Activated naive CD4-positive, alpha-beta T cell treated with anti-CD3 and anti-CD28 coated beads, Interleukin-2, amount 50 U/mL, for 16 hours (primary cell): ENCODE results near the gene MRM1.
A peak's percentile ranks its signal among the peaks of the same experiment; 100 is the strongest.
"Not testable (repeated sequence)": the region's sequence is repeated elsewhere in the genome, so short reads cannot be mapped to it uniquely, and the experiment has no call there.

Source experiments
- DNase-seq: peaks from one replicate; pipeline ENCODE4 v3.0.0-alpha.2; 2020

MRM1 gene

DNA sequence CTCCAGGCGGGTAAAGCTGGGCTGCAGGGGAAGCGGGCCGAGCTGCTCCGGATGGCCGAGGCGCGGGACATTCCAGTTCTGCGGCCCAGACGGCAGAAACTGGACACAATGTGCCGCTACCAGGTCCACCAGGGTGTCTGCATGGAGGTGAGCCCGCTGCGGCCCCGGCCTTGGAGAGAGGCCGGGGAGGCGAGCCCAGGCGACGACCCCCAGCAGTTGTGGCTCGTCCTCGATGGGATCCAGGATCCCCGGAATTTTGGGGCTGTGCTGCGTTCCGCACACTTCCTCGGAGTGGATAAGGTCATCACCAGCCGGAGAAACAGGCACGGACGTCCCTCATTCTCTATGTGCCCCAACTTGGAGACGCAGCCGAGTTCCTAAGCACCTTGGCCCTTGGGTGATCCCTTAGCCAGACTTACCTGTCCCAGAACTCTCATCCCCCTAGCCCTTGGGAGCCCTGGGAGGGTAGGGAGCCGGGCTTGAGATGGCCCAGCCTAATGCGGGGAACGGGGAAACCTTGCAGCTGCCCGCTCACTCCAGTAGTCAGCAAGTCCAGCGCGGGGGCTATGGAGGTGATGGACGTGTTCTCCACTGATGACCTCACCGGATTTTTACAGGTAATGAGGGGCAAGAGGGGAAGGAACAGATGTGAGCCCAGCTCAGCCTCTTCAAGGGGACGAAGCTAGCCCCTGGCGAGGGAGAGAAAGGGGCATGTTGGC is 806 bp downstream of the MRM1 start:
- no peak for DNase-seq

DNA sequence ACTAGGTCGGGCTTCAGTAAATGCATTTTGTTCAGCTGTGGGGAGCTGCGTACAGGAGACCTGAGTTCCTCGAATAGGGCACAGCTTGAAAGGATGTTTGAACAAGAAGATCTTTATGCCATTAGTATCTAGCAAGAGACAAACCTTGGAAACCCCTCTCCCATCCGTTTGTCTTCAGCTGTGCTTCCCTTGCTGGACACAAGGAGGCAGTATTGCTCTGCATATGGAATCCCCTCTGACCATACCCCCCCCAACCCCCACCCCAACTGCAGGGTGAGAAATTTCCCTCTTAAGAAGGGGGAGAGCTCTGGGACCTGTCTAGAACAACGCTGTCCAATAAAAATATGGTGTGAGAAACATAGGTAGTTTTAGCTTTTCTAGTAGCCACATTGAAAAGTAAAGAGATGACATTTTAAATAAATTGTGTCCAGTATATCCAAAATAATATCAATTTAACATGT is 1.6 kb downstream of the MRM1 start:
- DNase-seq = peak; percentile 71

DNA sequence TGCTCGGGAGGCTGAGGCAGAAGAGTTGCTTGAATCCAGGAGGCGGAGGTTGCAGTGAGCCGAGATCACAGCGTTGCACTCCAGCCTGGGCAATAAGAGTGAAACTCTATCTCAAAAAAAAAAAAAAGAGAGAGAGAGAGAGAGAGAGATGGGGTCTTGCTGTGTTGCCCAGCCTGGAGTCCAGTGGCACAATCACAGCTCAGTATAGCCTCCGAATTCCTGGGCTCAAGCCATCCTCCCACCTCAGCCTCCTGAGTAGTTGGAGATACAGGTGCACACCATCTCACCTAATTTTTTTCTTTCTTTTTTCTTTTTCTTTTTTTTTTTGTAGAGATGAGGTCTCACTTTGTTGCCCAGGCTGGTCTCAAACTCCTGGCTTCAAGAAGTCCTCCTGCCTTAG is 3.6 kb downstream of the MRM1 start:
- DNase-seq = not testable (repeated sequence)

GRCh38 chr17:36608280-36608679 is 6.9 kb downstream of the MRM1 start:
- DNase-seq = no peak

- DNase-seq = no peak
Measured at GRCh38 chr17:36608794-36609497, 7.6 kb downstream of the MRM1 start.

DNA sequence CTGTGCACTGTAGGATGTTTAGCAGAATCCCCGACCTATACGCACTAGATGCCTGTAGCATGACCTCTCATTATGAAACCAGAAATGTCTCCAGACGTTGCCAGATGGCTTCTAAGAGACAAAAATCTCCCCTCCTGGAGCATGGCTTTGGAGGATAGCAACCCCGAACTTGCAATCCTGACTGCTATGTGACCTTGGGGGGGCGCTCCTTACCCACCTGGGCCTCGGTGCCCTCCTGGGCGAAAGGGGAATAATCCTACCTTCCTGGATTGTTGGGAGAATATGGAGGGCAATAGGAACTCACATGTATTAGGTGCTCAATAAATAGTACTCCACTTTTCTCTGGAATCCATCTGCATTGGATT is 8.1 kb downstream of the MRM1 start:
- no peak for DNase-seq

DNA sequence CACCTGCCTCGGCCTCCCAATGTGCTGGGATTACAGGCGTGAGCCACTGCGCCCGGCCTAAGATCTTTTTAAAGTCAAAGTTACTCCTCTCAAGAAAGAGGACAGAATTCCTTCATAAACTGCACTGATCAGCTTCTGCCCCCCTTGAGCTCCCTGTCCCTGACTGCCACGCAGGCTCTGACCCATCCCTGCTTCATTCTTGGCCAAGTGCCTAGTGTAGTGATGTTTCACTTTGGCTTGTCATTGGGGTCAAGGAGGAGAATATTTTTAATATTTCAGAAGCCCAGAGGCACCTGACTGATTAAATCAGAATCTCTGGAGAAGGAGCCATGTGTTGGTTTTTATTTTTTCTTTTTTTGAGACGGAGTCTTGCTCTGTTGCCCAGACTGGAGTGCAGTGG is 9.1 kb downstream of the MRM1 start:
- DNase-seq = no peak

GRCh38 chr17:36611345-36612072 is 10.1 kb downstream of the MRM1 start:
- DNase-seq = no peak

DNA sequence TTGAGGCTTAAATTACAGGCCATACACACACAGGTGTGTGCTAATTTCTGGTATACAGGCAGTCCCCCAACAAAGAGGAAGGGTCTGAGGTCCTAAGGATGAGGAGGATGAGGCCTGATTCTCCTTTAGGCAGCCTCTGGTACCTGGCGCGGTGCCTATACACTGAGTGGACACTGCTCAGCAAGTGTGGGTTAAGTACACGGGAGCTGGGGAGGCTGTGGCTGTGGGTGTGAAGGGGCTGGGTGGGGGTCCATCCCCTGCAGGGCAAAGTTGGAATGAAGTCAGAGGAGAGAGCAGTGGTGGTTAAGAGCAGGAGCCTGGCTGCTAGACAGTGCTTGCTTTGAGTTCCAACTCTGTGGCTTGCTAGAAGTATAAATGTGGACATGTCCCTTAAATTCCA is 10.9 kb downstream of the MRM1 start:
- DNase-seq = no peak

GRCh38 chr17:36613155-36613554 is 11.8 kb downstream of the MRM1 start:
- no peak for DNase-seq

DNA sequence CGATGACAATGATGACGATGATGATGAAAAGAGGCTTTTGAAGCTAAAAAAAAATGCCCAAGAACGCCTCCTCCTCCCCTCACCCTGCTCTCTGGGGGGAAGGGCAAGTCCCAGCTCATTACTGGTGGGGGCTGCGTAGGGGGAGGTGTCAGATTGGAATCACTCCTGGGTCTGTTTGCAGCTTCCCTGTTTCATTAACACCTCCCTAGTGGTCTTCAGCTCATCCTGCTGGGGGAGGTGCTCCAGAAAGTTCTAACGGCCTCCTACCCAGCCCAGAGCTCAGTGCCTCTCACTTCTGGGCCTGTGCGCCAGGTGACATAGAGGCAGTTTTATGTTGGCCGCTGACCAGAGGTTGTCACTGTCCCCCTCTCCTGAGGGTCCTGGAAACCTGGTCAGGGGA is 12.7 kb downstream of the MRM1 start:
- no peak for DNase-seq

GRCh38 chr17:36614933-36615332 is 13.6 kb downstream of the MRM1 start:
- no peak for DNase-seq

GRCh38 chr17:36616061-36617029 is 15.0 kb downstream of the MRM1 start:
- no peak for DNase-seq

- no peak for DNase-seq
Measured at GRCh38 chr17:36617773-36618172, 16.4 kb downstream of the MRM1 start.

- no peak for DNase-seq
Measured at GRCh38 chr17:36623281-36623680, 21.9 kb downstream of the MRM1 start.

DNA sequence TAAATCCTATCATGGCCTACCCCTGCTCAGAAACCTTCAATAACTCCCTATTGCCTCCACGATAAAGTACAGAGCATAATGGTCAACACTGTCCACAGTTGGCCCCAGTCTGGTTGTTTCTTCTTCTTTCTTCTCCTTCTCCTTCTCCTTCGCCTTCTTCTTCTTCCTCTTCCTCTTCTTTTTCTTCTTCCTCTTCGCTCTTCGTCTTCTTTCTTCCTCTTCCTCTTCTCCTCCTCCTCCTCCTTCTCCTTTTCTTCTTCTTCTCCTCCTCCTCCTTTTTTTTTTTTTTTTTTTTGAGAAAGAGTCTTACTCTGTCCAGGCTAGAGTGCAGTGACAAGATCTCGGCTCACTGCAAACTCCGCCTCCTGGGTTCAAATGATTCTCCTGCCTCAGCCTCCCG is 23.8 kb downstream of the MRM1 start:
- DNase-seq = no peak

- no peak for DNase-seq
Measured at GRCh38 chr17:36627101-36627500, 25.7 kb downstream of the MRM1 start.

DNA sequence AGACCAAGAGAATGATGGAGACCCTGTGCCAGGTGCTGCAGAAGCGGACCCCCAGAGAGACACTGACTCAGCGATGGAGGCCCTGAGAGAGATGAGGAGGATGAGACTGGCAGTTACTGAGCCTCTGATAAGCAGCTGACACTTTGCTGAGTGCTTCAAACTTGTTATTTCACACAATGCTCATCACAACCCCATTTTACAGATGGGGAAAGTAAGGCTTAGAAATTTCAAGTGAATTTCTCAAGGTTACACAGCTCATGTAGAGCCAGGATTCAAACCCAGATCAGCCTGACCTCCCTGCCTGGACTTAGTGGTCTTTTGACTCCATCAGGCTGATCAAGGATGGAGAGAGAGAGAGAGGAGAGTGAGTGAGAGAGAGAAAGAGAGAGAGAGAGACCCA is 27.2 kb downstream of the MRM1 start:
- DNase-seq = no peak

DNA sequence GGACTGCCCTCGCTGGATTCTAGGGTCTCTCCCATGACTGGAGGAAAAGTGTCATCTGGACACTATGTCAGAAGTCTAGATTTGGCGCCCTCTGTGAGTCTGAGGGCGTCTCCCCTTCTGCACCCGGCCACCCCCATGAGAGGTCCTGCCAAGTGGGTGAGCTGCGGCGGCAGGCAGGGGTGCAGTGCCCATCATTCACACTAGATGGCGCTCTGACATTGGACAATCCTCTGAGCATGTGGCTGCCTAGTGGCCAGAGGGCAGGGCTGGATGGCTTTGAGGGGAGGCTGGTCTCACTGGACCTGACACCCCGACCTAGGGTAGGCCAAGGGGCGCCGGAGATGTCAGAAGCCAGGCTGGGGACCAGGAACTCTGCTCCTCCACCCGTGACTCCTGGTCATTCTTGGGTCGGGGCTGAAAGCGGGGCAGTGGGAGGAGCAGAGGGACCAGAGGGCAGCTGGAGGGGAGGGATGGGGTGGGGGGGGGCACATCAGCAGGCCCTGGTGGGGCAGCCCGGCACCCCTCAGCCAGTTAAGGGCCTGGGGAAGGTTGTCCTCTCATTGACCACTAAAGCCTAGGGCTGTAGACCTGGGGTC is 28.0 kb downstream of the MRM1 start:
- DNase-seq = peak; percentile 80

DNA sequence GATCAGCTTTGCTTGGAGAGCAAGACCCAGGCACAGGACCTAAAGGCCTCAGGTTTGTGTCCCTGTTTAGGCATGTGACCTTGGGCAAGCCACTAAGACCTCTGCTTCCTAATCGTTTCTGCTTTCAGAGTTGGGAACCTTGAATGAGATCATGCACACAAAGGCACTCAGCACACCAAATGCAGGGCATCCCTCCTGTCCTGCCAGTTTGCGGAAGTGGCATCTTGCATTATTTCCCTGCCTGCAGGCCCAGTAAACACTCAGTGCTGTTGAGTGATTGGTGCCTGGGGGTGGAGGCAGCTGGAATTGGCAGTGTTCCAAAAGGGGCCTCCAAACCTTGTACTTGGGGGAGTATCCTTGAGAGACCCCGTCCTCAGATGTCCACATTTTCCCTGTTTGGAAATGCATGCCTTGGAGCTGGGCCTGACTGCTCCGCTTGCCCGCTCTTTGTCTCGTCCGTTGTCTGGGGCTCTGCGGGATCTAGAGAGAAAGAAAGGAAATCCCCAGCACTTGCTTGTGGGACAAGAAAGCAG is 28.7 kb downstream of the MRM1 start:
- no peak for DNase-seq

GRCh38 chr17:36631022-36631421 is 29.6 kb downstream of the MRM1 start:
- no peak for DNase-seq
